DMS153 treated with DMSO at 0.1 percent for 48 hours (cell line): ENCODE data around the gene TYMS.

Experiments
- DNase-seq: peaks from one replicate; lab custom pipeline; 2025; ENCODE audit not compliant: unreplicated experiment; lab: John Stamatoyannopoulos, UW

The TYMS gene

GRCh38 chr18:710418-711300 is 53.2 kb downstream of the TYMS start:
- DNase-seq: no peak

- no peak for DNase-seq
Measured at GRCh38 chr18:711310-711656, 53.8 kb downstream of the TYMS start.

- no peak for DNase-seq
Measured at GRCh38 chr18:711657-712400, 54.4 kb downstream of the TYMS start.

DNA sequence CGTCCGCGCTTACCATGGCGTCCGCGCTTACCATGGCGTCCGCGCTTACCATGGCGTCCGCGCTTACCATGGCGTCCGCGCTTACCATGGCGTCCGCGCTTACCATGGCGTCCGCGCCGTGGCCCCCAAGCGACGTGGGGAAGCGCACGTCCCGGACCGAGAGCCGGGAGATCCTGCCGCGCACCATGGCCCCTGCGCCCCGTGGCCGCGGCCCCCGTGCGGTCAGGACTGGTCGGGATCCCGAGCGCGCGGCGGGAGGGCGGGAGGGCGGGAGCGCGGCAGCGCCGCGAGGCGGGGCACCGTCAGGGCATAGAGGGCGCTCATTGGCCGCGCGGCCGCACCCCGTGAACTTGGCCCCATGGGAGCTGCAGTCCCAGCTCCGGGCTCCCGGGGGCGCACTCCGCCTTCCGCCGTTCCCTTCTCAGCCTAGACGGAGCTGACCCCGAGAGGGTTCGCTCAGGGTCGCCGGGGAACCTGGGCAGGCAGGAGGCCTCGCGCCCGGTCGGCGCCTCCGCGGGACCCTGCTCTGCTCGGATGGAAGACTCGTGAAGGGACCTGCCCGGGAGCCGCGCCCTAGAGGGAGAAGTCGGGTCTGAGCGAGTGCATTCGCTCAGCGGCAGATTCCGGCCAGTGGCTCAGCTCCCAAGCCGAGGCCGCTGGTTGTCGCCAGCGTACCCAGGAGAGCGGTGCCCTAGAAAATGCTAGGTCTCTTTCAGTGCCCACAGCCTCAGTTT is 55.1 kb downstream of the TYMS start, which contains the start of gene ENOSF1:
Gene ENOSF1 (minus strand): TSS at position 230 of the 734 bp plus-strand sequence. CDS start 43 bp downstream, at position 187.
- peak; percentile 41 for DNase-seq

GRCh38 chr18:713135-713490 is 55.7 kb downstream of the TYMS start:
- DNase-seq: no peak

DNA sequence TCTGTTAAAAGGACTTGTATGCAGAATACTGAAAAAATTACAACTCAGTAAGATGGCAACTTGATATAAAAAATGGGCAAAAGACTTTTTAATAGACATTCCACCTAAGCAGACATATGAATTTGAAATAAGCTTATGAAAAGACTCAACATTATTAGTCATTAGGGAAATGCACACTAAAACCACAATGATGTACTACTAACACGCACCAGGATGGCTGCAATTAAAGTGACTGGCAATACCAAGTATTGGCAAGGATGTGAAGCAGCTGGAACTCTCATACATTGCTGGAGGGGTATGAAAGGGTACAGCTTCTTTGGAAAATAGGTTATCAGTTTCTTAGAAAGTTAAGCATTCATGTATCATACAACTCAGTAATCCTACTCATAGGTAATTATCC is 58.2 kb downstream of the TYMS start:
- no peak for DNase-seq

DNA sequence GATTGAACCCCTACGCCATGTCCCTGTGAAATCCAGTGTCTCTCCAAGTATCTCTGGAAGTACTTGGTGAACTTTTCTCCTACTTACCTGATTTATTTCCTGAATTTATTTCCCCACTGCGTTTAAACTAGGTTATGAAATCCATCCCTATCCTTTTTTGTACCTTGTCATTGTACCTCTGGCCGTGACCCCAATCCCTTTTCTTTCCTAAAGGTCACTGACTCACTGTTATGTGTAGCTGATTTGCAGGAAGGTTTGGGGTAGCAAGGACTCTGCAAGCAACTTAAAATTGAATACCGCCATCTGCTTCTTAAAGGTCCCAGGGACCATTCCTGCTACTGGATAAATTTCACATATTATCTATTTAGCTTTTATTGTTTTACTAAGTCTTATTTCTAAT is 59.5 kb downstream of the TYMS start:
- no peak for DNase-seq
